PC-3 (cell line): ENCODE data around the gene MEFV. TPM values are rescaled to one million over a fixed set of nuclear protein-coding genes. Genes with fewer than 3 reads are reported as not detected.

Experiments
- ATAC-seq: fragments of 200-7000 bp; cut with Tn5 transposase; 2 replicates; pipeline ENCODE4 v1.9.1; 2020; ENCODE audit warnings: mild to moderate bottlenecking, moderate library complexity
- BruUV-seq: library from RNA; stranded (reverse); fragments of 400-500 nt; replicated peaks from 2 replicates; lab custom pipeline; 2021; lab: Mats Ljungman, UMichigan
- CTCF ChIA-PET: fragments of 300-600 bp; sonication (Branson Sonifier 250); formaldehyde crosslinking; loops from one replicate; lab custom pipeline; 2022; ENCODE audit warnings: antibody characterized with exemption; lab: Charles Lee
- POLR2A ChIA-PET: fragments of 300-600 bp; sonication (Branson Sonifier 250); formaldehyde crosslinking; loops from one replicate; lab custom pipeline; 2022; ENCODE audit warnings: antibody characterized with exemption; ENCODE audit not compliant: unreplicated experiment; lab: Charles Lee
- DNase-seq: peaks from one replicate; pipeline ENCODE4 v3.0.0-alpha.2; 2015
- H2AFZ ChIP-seq: fragments of 300-600 bp; sonication (generic); 2 replicates; pipeline ENCODE4 v1.6.0; 2016; ENCODE audit warnings: antibody characterized with exemption, low read length
- H3F3A ChIP-seq: fragments of 300-600 bp; sonication (generic); one replicate; pipeline ENCODE4 v1.6.0; 2017; ENCODE audit warnings: antibody characterized with exemption, low read length, control low read depth, mild to moderate bottlenecking; ENCODE audit not compliant: unreplicated experiment
- H3K27ac ChIP-seq: fragments of 300-600 bp; sonication (generic); 2 replicates; pipeline ENCODE4 v1.5.1; 2016; ENCODE audit warnings: mild to moderate bottlenecking, low read length
- H3K27me3 ChIP-seq: fragments of 300-600 bp; sonication (generic); 2 replicates; pipeline ENCODE4 v1.6.1; 2016; ENCODE audit warnings: low read length, mixed read lengths
- H3K36me3 ChIP-seq: fragments of 300-600 bp; sonication (generic); 2 replicates; pipeline ENCODE4 v1.6.1; 2016; ENCODE audit warnings: low read depth, mixed run types, low read length, mixed read lengths
- H3K4me1 ChIP-seq: fragments of 300-600 bp; sonication (generic); 2 replicates; pipeline ENCODE4 v1.5.1; 2016; ENCODE audit warnings: low read length; ENCODE audit not compliant: insufficient read depth
- H3K4me2 ChIP-seq: fragments of 300-600 bp; sonication (generic); 2 replicates; pipeline ENCODE4 v1.6.0; 2016; ENCODE audit warnings: low read length
- H3K4me3 ChIP-seq: fragments of 300-600 bp; sonication (generic); 2 replicates; pipeline ENCODE4 v1.5.1; 2016; ENCODE audit warnings: mild to moderate bottlenecking, low read length, mixed read lengths
- H3K79me2 ChIP-seq: fragments of 300-600 bp; sonication (generic); 2 replicates; pipeline ENCODE4 v1.6.1; 2017; ENCODE audit warnings: low read length, mixed read lengths
- H3K9ac ChIP-seq: fragments of 300-600 bp; sonication (generic); 2 replicates; pipeline ENCODE4 v1.6.0; 2016; ENCODE audit warnings: mild to moderate bottlenecking, low read length
- H3K9me2 ChIP-seq: fragments of 300-600 bp; sonication (generic); replicated peaks from 2 replicates; pipeline ENCODE4 v1.6.1; 2016; ENCODE audit warnings: mixed run types, low read length, mixed read lengths
- H3K9me3 ChIP-seq: fragments of 300-600 bp; sonication (generic); 2 replicates; pipeline ENCODE4 v1.6.1; 2016; ENCODE audit warnings: low read length, mixed read lengths
- H4K20me1 ChIP-seq: fragments of 300-600 bp; sonication (generic); 2 replicates; pipeline ENCODE4 v1.6.1; 2016; ENCODE audit warnings: low read length, mixed read lengths
- CTCF ChIP-seq: fragments of 300-600 bp; sonication (generic); conservative IDR thresholded peaks from 2 replicates; pipeline ENCODE4 v1.5.1; 2017; ENCODE audit warnings: antibody characterized with exemption, low read depth, mild to moderate bottlenecking, low read length
- EZH2 ChIP-seq: fragments of 300-600 bp; sonication (generic); IDR thresholded peaks from one replicate; pipeline ENCODE4 v1.6.1; 2017; ENCODE audit warnings: antibody characterized with exemption, mild to moderate bottlenecking, low read length; ENCODE audit not compliant: unreplicated experiment
- EZH2phosphoT487 ChIP-seq: fragments of 300-600 bp; sonication (generic); IDR thresholded peaks from 2 replicates; pipeline ENCODE4 v1.6.1; 2018; ENCODE audit warnings: mild to moderate bottlenecking, antibody characterized with exemption, low read length, borderline replicate concordance
- intact Hi-C: fragments of 100-400 bp; cut with micrococcal nuclease; formaldehyde crosslinking; loops from 2 replicates; pipeline ENCODE4 v1.9.0; 2023
- total RNA-seq: library from RNA; depleted of rRNA; stranded (reverse); fragments of >200 nt; gene quantifications from 2 replicates; pipeline ENCODE4 v1.2.3, GENCODE V29; 2014

The MEFV gene
- total RNA-seq, 1 experiment from 2014 or later: 0.04 TPM

- H3K79me2 ChIP-seq: no peaks in the 10 kb centered on the region
- DNase-seq (no peak), ATAC-seq (no peak)
- H3K9me2 ChIP-seq: no peaks in the 10 kb centered on the region
- no peaks in the 10 kb centered on the region for H3K36me3 ChIP-seq
- H2AFZ ChIP-seq: no peak overlapping the region
- no peak overlapping the region for H3K4me2 ChIP-seq
- no peak overlapping the region for H3K9ac ChIP-seq
- H3K4me1 ChIP-seq: peaks cover 6% of the 10 kb centered on the region; the same call in 1 of the 2 replicates
- H3K9me3 ChIP-seq: no peaks in the 10 kb centered on the region
- H3F3A ChIP-seq: no peaks in the 10 kb centered on the region
- no peaks in the 10 kb centered on the region for H4K20me1 ChIP-seq
- TF ChIP-seq EZH2 (no peak), CTCF (no peak), EZH2phosphoT487 (no peak)
- intact Hi-C loops: no loop called here
- CTCF ChIA-PET: no interaction called here
- H3K27me3 ChIP-seq: no peaks in the 10 kb centered on the region
- POLR2A ChIA-PET: no interaction called here
- no TSS peak for BruUV-seq
- no peak overlapping the region for H3K4me3 ChIP-seq
- H3K27ac ChIP-seq: no peak overlapping the region
Observed at GRCh38 chr16:3268294-3268693, 11.9 kb upstream of the MEFV start.

GRCh38 chr16:3266873-3267537 lies 10.6 kb upstream of the MEFV start:
- POLR2A ChIA-PET: interaction anchor here (0.6 kb wide), 1 partner anchor 117 kb away, joined by 3 read pairs; no protein-coding TSS in a partner anchor
- peak; percentile 52 for DNase-seq
- CTCF ChIA-PET: interaction anchor here (0.6 kb wide), 1 partner anchor 186 kb away, joined by 3 read pairs; no protein-coding TSS in a partner anchor

More at GRCh38 chr16:3266873-3267537, 10.6 kb upstream of the MEFV start:
- no peak for ATAC-seq
- intact Hi-C loops: no loop called here
- H3F3A ChIP-seq: no peaks in the 10 kb centered on the region
- H3K27ac ChIP-seq: no peak overlapping the region
- H3K9me3 ChIP-seq: no peaks in the 10 kb centered on the region
- H2AFZ ChIP-seq: no peak overlapping the region
- no peak overlapping the region for H3K4me2 ChIP-seq
- no peaks in the 10 kb centered on the region for H3K9me2 ChIP-seq
- H3K9ac ChIP-seq: no peak overlapping the region
- H3K4me1 ChIP-seq: peaks cover 6% of the 10 kb centered on the region; the same call in 1 of the 2 replicates
- H3K79me2 ChIP-seq: no peaks in the 10 kb centered on the region
- H4K20me1 ChIP-seq: no peaks in the 10 kb centered on the region
- H3K27me3 ChIP-seq: no peaks in the 10 kb centered on the region
- H3K4me3 ChIP-seq: no peak overlapping the region
- no TSS peak for BruUV-seq
- peak; percentile 62 for TF ChIP-seq CTCF
- no peak for TF ChIP-seq EZH2phosphoT487
- H3K36me3 ChIP-seq: no peaks in the 10 kb centered on the region
